Nephron (organoid): ENCODE results near the gene UBASH3A.

Experiments used
- H3K27ac Mint-ChIP-seq, 3 experiments: 2 replicates each; pipeline ENCODE4 v1.8.0; 2020; ENCODE audit warnings: mixed read lengths in 3 of 3, mild to moderate bottlenecking in 2 of 3, moderate library complexity in 1 of 3
- H3K27me3 Mint-ChIP-seq: 2 replicates; pipeline ENCODE4 v1.8.0; 2021; ENCODE audit warnings: low read depth, mild to moderate bottlenecking, moderate library complexity, mixed read lengths
- H3K36me3 Mint-ChIP-seq: 2 replicates; pipeline ENCODE4 v1.8.0; 2020; ENCODE audit warnings: low read depth, mixed read lengths
- H3K4me1 Mint-ChIP-seq: 2 replicates; pipeline ENCODE4 v1.8.0; 2020; ENCODE audit warnings: mixed read lengths
- H3K4me3 Mint-ChIP-seq, 3 experiments: 2 replicates each; pipeline ENCODE4 v1.8.0; 2020; ENCODE audit warnings: mild to moderate bottlenecking in 3 of 3, mixed read lengths in 3 of 3, moderate library complexity in 2 of 3
- H3K9me3 Mint-ChIP-seq: 2 replicates; pipeline ENCODE4 v1.8.0; 2020; ENCODE audit warnings: mixed read lengths
- CTCF ChIP-seq, 3 experiments: fragments of 200-600 bp; sonication (generic); IDR thresholded peaks; one replicate each; pipeline ENCODE4 v1.5.0; 2021; ENCODE audit warnings: antibody characterized with exemption in 3 of 3; ENCODE audit not compliant: unreplicated experiment in 3 of 3

The UBASH3A gene

GRCh38 chr21:42486072-42486471 is 82.4 kb downstream of the UBASH3A start:
- Mint-ChIP-seq H3K4me3 (no peak overlapping the region), H3K4me1 (no peaks in the 10 kb centered on the region), H3K9me3 (no peaks in the 10 kb centered on the region), H3K27me3 (peaks cover 23% of the 10 kb centered on the region), H3K36me3 (no peaks in the 10 kb centered on the region), H3K27ac (no peak overlapping the region)
- no peak for TF ChIP-seq CTCF (IDR thresholded peaks at IDR 0.05; ENCODE audit: unreplicated experiment in 3 of 3)

GRCh38 chr21:42486531-42486930 is 82.8 kb downstream of the UBASH3A start:
- Mint-ChIP-seq H3K27me3 (peaks cover 22% of the 10 kb centered on the region), H3K36me3 (no peaks in the 10 kb centered on the region), H3K4me3 (no peak overlapping the region), H3K27ac (no peak overlapping the region), H3K9me3 (no peaks in the 10 kb centered on the region), H3K4me1 (no peaks in the 10 kb centered on the region)
- no peak for TF ChIP-seq CTCF (IDR thresholded peaks at IDR 0.05; ENCODE audit: unreplicated experiment in 3 of 3)

GRCh38 chr21:42489006-42489563 is 85.4 kb downstream of the UBASH3A start:
- no peak overlapping the region for H3K27ac Mint-ChIP-seq
- H3K36me3 Mint-ChIP-seq = no peaks in the 10 kb centered on the region
- H3K9me3 Mint-ChIP-seq = no peaks in the 10 kb centered on the region
- peaks cover 31% of the 10 kb centered on the region for H3K27me3 Mint-ChIP-seq
- no peak overlapping the region for H3K4me3 Mint-ChIP-seq
- H3K4me1 Mint-ChIP-seq = peaks cover 4% of the 10 kb centered on the region
- TF ChIP-seq CTCF (IDR thresholded peaks at IDR 0.05; ENCODE audit: unreplicated experiment in 3 of 3) = no peak

- Mint-ChIP-seq H3K9me3 (no peaks in the 10 kb centered on the region), H3K4me3 (no peak overlapping the region), H3K36me3 (no peaks in the 10 kb centered on the region), H3K4me1 (peaks cover 4% of the 10 kb centered on the region), H3K27me3 (peaks cover 31% of the 10 kb centered on the region), H3K27ac (no peak overlapping the region)
- no peak for TF ChIP-seq CTCF (IDR thresholded peaks at IDR 0.05; ENCODE audit: unreplicated experiment in 3 of 3)
Measured at GRCh38 chr21:42489991-42490390, 86.3 kb downstream of the UBASH3A start.

GRCh38 chr21:42490720-42491119 is 87.0 kb downstream of the UBASH3A start:
- Mint-ChIP-seq H3K36me3 (no peaks in the 10 kb centered on the region), H3K4me3 (no peak overlapping the region), H3K4me1 (peaks cover 4% of the 10 kb centered on the region), H3K9me3 (no peaks in the 10 kb centered on the region), H3K27me3 (peaks cover 30% of the 10 kb centered on the region), H3K27ac (no peak overlapping the region)
- TF ChIP-seq CTCF (IDR thresholded peaks at IDR 0.05; ENCODE audit: unreplicated experiment in 3 of 3) = no peak

- no peak for TF ChIP-seq CTCF (IDR thresholded peaks at IDR 0.05; ENCODE audit: unreplicated experiment in 3 of 3)
- Mint-ChIP-seq H3K27ac (no peak overlapping the region), H3K9me3 (no peaks in the 10 kb centered on the region), H3K4me3 (no peak overlapping the region), H3K36me3 (no peaks in the 10 kb centered on the region), H3K27me3 (peaks cover 32% of the 10 kb centered on the region), H3K4me1 (peaks cover 4% of the 10 kb centered on the region)
Measured at GRCh38 chr21:42491328-42491727, 87.6 kb downstream of the UBASH3A start.
